T-cell (primary cell): ENCODE data around the gene GRIP2. TPM values are rescaled to one million over a fixed set of nuclear protein-coding genes. Genes with fewer than 3 reads are reported as not detected.

Source experiments
- ATAC-seq, 4 experiments: fragments of 200-7000 bp in 3 of 4; fragments of 150-1000 bp in 1 of 4; cut with Tn5 transposase; replicated peaks in 1 of 4; 1 replicate in 3 of 4; 2 replicates in 1 of 4; pipeline ENCODE4 v1.10.0; 2021; ENCODE audit warnings: moderate library complexity in 3 of 4, mild to moderate bottlenecking in 2 of 4, moderate number of reproducible peaks in 1 of 4
- CTCF ChIA-PET, 2 donors: fragments of 300-600 bp; sonication (Branson Sonifier 250); formaldehyde crosslinking; loops; one replicate each; lab custom pipeline; 2022; ENCODE audit warnings: antibody characterized with exemption in 2 of 2; lab: Charles Lee
- POLR2A ChIA-PET, 2 donors: fragments of 300-600 bp; sonication (Branson Sonifier 250); formaldehyde crosslinking; loops; one replicate each; lab custom pipeline; 2022; ENCODE audit warnings: antibody characterized with exemption in 2 of 2; lab: Charles Lee
- DNase-seq, 35 experiments: peaks; one replicate each; pipeline versions ENCODE4 v3.0.0 to v3.0.0-alpha.2; 2013 to 2023
- H3K27ac ChIP-seq: one replicate; pipeline ENCODE4 v1.5.1; 2013; ENCODE audit warnings: low read length
- H3K27me3 ChIP-seq, 2 experiments: replicated peaks in 1 of 2; 1 replicate in 1 of 2; 2 replicates in 1 of 2; pipeline versions ENCODE4 v1.6.1 to v1.7.0; 2013; ENCODE audit warnings: low read length in 1 of 2, mixed read lengths in 1 of 2; ENCODE audit not compliant: control insufficient read depth in 2 of 2, insufficient read depth in 2 of 2; ENCODE audit errors: extremely low read depth in 1 of 2
- H3K36me3 ChIP-seq, 2 donors: 1 replicate in 1 of 2; 2 replicates in 1 of 2; pipeline versions ENCODE4 v1.6.1 to v1.7.0; 2013; ENCODE audit warnings: low read length in 1 of 2; ENCODE audit not compliant: control insufficient read depth in 2 of 2, insufficient read depth in 1 of 2; ENCODE audit errors: extremely low read depth in 1 of 2
- H3K4me1 ChIP-seq, 2 experiments: 1 replicate in 1 of 2; 2 replicates in 1 of 2; pipeline versions ENCODE4 v1.6.1 to v1.7.0; 2013; ENCODE audit warnings: low read length in 2 of 2, mixed read lengths in 1 of 2; ENCODE audit not compliant: insufficient read depth in 2 of 2, control insufficient read depth in 1 of 2; ENCODE audit errors: extremely low read depth in 1 of 2
- H3K4me3 ChIP-seq, 2 donors: 1 replicate in 1 of 2; 2 replicates in 1 of 2; pipeline versions ENCODE4 v1.5.1 to v1.7.0; 2013; ENCODE audit warnings: mild to moderate bottlenecking in 2 of 2, low read length in 1 of 2, moderate library complexity in 1 of 2; ENCODE audit not compliant: control insufficient read depth in 1 of 2; ENCODE audit errors: extremely low read depth in 1 of 2
- H3K9me3 ChIP-seq: 2 replicates; pipeline ENCODE4 v1.7.0; 2013
- H3K27ac Mint-ChIP-seq, 2 donors: one replicate each; pipeline ENCODE4 v1.8.0; 2020 to 2021; ENCODE audit warnings: mild to moderate bottlenecking in 2 of 2, mixed read lengths in 2 of 2
- H3K27me3 Mint-ChIP-seq, 2 donors: one replicate each; pipeline ENCODE4 v1.8.0; 2021 to 2022; ENCODE audit warnings: mixed read lengths in 2 of 2
- H3K36me3 Mint-ChIP-seq: one replicate; pipeline ENCODE4 v1.8.0; 2021; ENCODE audit warnings: mixed read lengths
- H3K4me1 Mint-ChIP-seq, 3 donors: one replicate each; pipeline ENCODE4 v1.8.0; 2020 to 2022; ENCODE audit warnings: mixed read lengths in 3 of 3, mild to moderate bottlenecking in 1 of 3
- H3K4me3 Mint-ChIP-seq, 3 donors: one replicate each; pipeline ENCODE4 v1.8.0; 2020 to 2022; ENCODE audit warnings: mild to moderate bottlenecking in 3 of 3, mixed read lengths in 3 of 3, moderate library complexity in 3 of 3
- H3K9me3 Mint-ChIP-seq, 3 donors: one replicate each; pipeline ENCODE4 v1.8.0; 2020 to 2022; ENCODE audit warnings: mixed read lengths in 3 of 3
- WGBS: methylation state at CpG from one replicate; pipeline ENCODE4 v1.1.5; 2013; ENCODE audit warnings: missing lambda C conversion rate; ENCODE audit not compliant: insufficient coverage; 5-methylcytosine and 5-hydroxymethylcytosine counted together
- total RNA-seq, 35 experiments: library from RNA in 6 of 35; stranded (reverse) in 6 of 35; fragments of 120-200 nt in 1 of 35; gene quantifications; one replicate each; pipeline versions ENCODE4 v1.2.1 to v1.2.4 and lab custom pipeline; 2013 to 2026

Gene GRIP2
- total RNA-seq, 5 donors from 2014 or later (not counting 1 experiment from before 2014, with no cell fraction given): 0.20 TPM; not detected in 4

- DNase-seq: peak in 8 of 35 experiments; percentile 4 to 17 (median 10)
- Mint-ChIP-seq H3K36me3 (no peaks in the 10 kb centered on the region), H3K4me1 (peaks cover 2 to 9% (median 3%) of the 10 kb centered on the region in 3 donors), H3K9me3 (no peaks in the 10 kb centered on the region), H3K27ac (no peak overlapping the region), H3K4me3 (no peak overlapping the region), H3K27me3 (peaks cover 9 to 10% of the 10 kb centered on the region in 2 donors)
- ATAC-seq: peak in 1 of 4 experiments; percentile 70
- no peaks in the 10 kb centered on the region for H3K4me1 ChIP-seq
- H3K27me3 ChIP-seq: peaks cover 0 to 31% of the 10 kb centered on the region in 2 experiments
- POLR2A ChIA-PET: no interaction called here
- WGBS: 30% methylated on average over 3 of the region's 5 CpGs
- no peaks in the 10 kb centered on the region for H3K9me3 ChIP-seq
- no peaks in the 10 kb centered on the region for H3K36me3 ChIP-seq
- CTCF ChIA-PET: interaction anchor here in 1 of 2 donors (0.5 kb wide), 1 partner anchor 217 kb away, joined by 6 read pairs; no protein-coding TSS in a partner anchor
- no peak overlapping the region for H3K4me3 ChIP-seq
- no peak overlapping the region for H3K27ac ChIP-seq
These were observed 29.9 kb upstream of the GRIP2 start for GRCh38 chr3:14570089-14570488.

- Mint-ChIP-seq H3K9me3 (no peaks in the 10 kb centered on the region), H3K36me3 (no peaks in the 10 kb centered on the region), H3K27me3 (peaks cover 6 to 10% of the 10 kb centered on the region in 2 donors), H3K4me3 (no peak overlapping the region), H3K27ac (no peak overlapping the region), H3K4me1 (peaks cover 2 to 9% (median 3%) of the 10 kb centered on the region in 3 donors)
- no peaks in the 10 kb centered on the region for H3K36me3 ChIP-seq
- peaks cover 0 to 35% of the 10 kb centered on the region in 2 experiments for H3K27me3 ChIP-seq
- H3K4me1 ChIP-seq: no peaks in the 10 kb centered on the region
- ChIA-PET POLR2A (no interaction called here), CTCF (no interaction called here)
- no peaks in the 10 kb centered on the region for H3K9me3 ChIP-seq
- 74% methylated on average over 5 of the region's 11 CpGs for WGBS
- no peak overlapping the region for H3K27ac ChIP-seq
- no peak for ATAC-seq
- no peak overlapping the region for H3K4me3 ChIP-seq
- no peak for DNase-seq
These were observed 29.4 kb upstream of the GRIP2 start for GRCh38 chr3:14569474-14570000.

- CTCF ChIA-PET: no interaction called here
- POLR2A ChIA-PET: no interaction called here
- peaks cover 0 to 40% of the 10 kb centered on the region in 2 experiments for H3K27me3 ChIP-seq
These were observed 28.1 kb upstream of the GRIP2 start for GRCh38 chr3:14568269-14568668.

GRCh38 chr3:14566812-14567211 lies 26.7 kb upstream of the GRIP2 start:
- no peak for ATAC-seq
- Histone ChIP-seq H3K27ac (no peak overlapping the region), H3K4me1 (no peaks in the 10 kb centered on the region), H3K36me3 (no peaks in the 10 kb centered on the region), H3K4me3 (no peak overlapping the region), H3K27me3 (peaks cover 0 to 41% of the 10 kb centered on the region in 2 experiments), H3K9me3 (no peaks in the 10 kb centered on the region)
- ChIA-PET CTCF (no interaction called here), POLR2A (no interaction called here)
- peaks cover 2 to 12% (median 3%) of the 10 kb centered on the region in 3 donors for H3K4me1 Mint-ChIP-seq
- H3K9me3 Mint-ChIP-seq: no peaks in the 10 kb centered on the region
- no peak for DNase-seq
- whole genome bisulfite sequencing: 38% methylated on average over 2 of the region's 2 CpGs
- peaks cover 6 to 8% of the 10 kb centered on the region in 2 donors for H3K27me3 Mint-ChIP-seq
- H3K36me3 Mint-ChIP-seq: no peaks in the 10 kb centered on the region
- no peak overlapping the region for H3K27ac Mint-ChIP-seq
- H3K4me3 Mint-ChIP-seq: no peak overlapping the region

More at GRCh38 chr3:14568269-14568668, 28.1 kb upstream of the GRIP2 start:
- Histone ChIP-seq H3K4me3 (no peak overlapping the region), H3K27ac (no peak overlapping the region), H3K4me1 (no peaks in the 10 kb centered on the region), H3K36me3 (no peaks in the 10 kb centered on the region), H3K9me3 (no peaks in the 10 kb centered on the region)
- Mint-ChIP-seq H3K27ac (no peak overlapping the region), H3K4me1 (peaks cover 2 to 9% (median 3%) of the 10 kb centered on the region in 3 donors), H3K9me3 (no peaks in the 10 kb centered on the region), H3K36me3 (no peaks in the 10 kb centered on the region), H3K27me3 (peaks cover 5 to 10% of the 10 kb centered on the region in 2 donors), H3K4me3 (no peak overlapping the region)
- WGBS: 85% methylated on average over 4 of the region's 7 CpGs
- ATAC-seq: no peak
- DNase-seq: no peak

- POLR2A ChIA-PET: no interaction called here
- Mint-ChIP-seq H3K27ac (no peak overlapping the region), H3K9me3 (no peaks in the 10 kb centered on the region), H3K36me3 (no peaks in the 10 kb centered on the region), H3K4me1 (peaks cover 2 to 12% (median 3%) of the 10 kb centered on the region in 3 donors), H3K4me3 (no peak overlapping the region), H3K27me3 (peaks cover 6 to 14% of the 10 kb centered on the region in 2 donors)
- CTCF ChIA-PET: interaction anchor here in 1 of 2 donors (0.6 kb wide), 1 partner anchor 535 kb away, joined by 3 read pairs; no protein-coding TSS in a partner anchor
- H3K9me3 ChIP-seq: no peaks in the 10 kb centered on the region
- H3K27ac ChIP-seq: no peak overlapping the region
- no peaks in the 10 kb centered on the region for H3K36me3 ChIP-seq
- DNase-seq (no peak), ATAC-seq (no peak)
- no peaks in the 10 kb centered on the region for H3K4me1 ChIP-seq
- WGBS: 30% methylated on average over 10 of the region's 10 CpGs
- H3K27me3 ChIP-seq: peaks cover 0 to 48% of the 10 kb centered on the region in 2 experiments
- H3K4me3 ChIP-seq: no peak overlapping the region
These were observed 25.9 kb upstream of the GRIP2 start for GRCh38 chr3:14565868-14566588.

- Mint-ChIP-seq H3K36me3 (no peaks in the 10 kb centered on the region), H3K4me1 (peaks cover under 1 to 8% (median 1%) of the 10 kb centered on the region in 3 donors), H3K4me3 (no peak overlapping the region), H3K27me3 (peaks cover 6 to 14% of the 10 kb centered on the region in 2 donors), H3K9me3 (no peaks in the 10 kb centered on the region), H3K27ac (no peak overlapping the region)
- Histone ChIP-seq H3K27ac (no peak overlapping the region), H3K36me3 (no peaks in the 10 kb centered on the region), H3K4me1 (no peaks in the 10 kb centered on the region), H3K9me3 (no peaks in the 10 kb centered on the region), H3K4me3 (no peak overlapping the region), H3K27me3 (peaks cover 0 to 52% of the 10 kb centered on the region in 2 experiments)
- ChIA-PET POLR2A (no interaction called here), CTCF (no interaction called here)
- ATAC-seq: no peak
- no peak for DNase-seq
- WGBS: 92% methylated on average over 2 of the region's 10 CpGs
These were observed 24.6 kb upstream of the GRIP2 start for GRCh38 chr3:14564741-14565140.
